GM23338 (cell line): ENCODE results near the gene GABRB3. TPM values are rescaled to one million over a fixed set of nuclear protein-coding genes. Genes with fewer than 3 reads are reported as not detected.

Experiments
- ATAC-seq: fragments of 200-7000 bp; cut with Tn5 transposase; 3 replicates; pipeline ENCODE4 v1.9.1; 2020
- DNase-seq: peaks from one replicate; pipeline ENCODE4 v3.0.0-alpha.2; 2015; ENCODE audit warnings: low spot score
- H2AFZ ChIP-seq: fragments of 200-600 bp; sonication (generic); 2 replicates; pipeline ENCODE4 v1.8.0; 2016; ENCODE audit warnings: antibody characterized with exemption, mild to moderate bottlenecking, moderate library complexity
- H3F3A ChIP-seq: fragments of 200-600 bp; sonication (generic); replicated peaks from 2 replicates; pipeline ENCODE4 v1.8.0; 2017; ENCODE audit warnings: antibody characterized with exemption, mixed run types, low read depth
- H3K27ac ChIP-seq: fragments of 200-600 bp; sonication (generic); 2 replicates; pipeline ENCODE4 v1.6.1; 2016; ENCODE audit warnings: low read depth
- H3K27me3 ChIP-seq: fragments of 200-600 bp; sonication (generic); 2 replicates; pipeline ENCODE4 v1.8.0; 2016; ENCODE audit warnings: mild to moderate bottlenecking, mixed run types, moderate library complexity; ENCODE audit not compliant: insufficient read depth
- H3K36me3 ChIP-seq: fragments of 200-600 bp; sonication (generic); 2 replicates; pipeline ENCODE4 v1.8.0; 2016; ENCODE audit warnings: mild to moderate bottlenecking; ENCODE audit not compliant: insufficient read depth
- H3K4me1 ChIP-seq: fragments of 200-600 bp; sonication (generic); 2 replicates; pipeline ENCODE4 v1.8.0; 2016; ENCODE audit warnings: mild to moderate bottlenecking, moderate library complexity; ENCODE audit not compliant: insufficient read depth
- H3K4me2 ChIP-seq: fragments of 200-600 bp; sonication (generic); 2 replicates; pipeline ENCODE4 v1.7.1; 2017; ENCODE audit warnings: mixed run types
- H3K4me3 ChIP-seq: fragments of 200-600 bp; sonication (generic); 2 replicates; pipeline ENCODE4 v1.6.1; 2016; ENCODE audit warnings: mixed run types
- H3K79me2 ChIP-seq: fragments of 200-600 bp; sonication (generic); replicated peaks from 2 replicates; pipeline ENCODE4 v1.8.0; 2017; ENCODE audit warnings: mild to moderate bottlenecking; ENCODE audit not compliant: insufficient read depth
- H3K9me2 ChIP-seq: fragments of 200-600 bp; sonication (generic); 2 replicates; pipeline ENCODE4 v1.8.0; 2017; ENCODE audit not compliant: insufficient read depth
- H4K20me1 ChIP-seq: fragments of 200-600 bp; sonication (generic); replicated peaks from 2 replicates; pipeline ENCODE4 v1.8.0; 2017; ENCODE audit warnings: mild to moderate bottlenecking; ENCODE audit not compliant: insufficient read depth
- H3K27ac Mint-ChIP-seq: 2 replicates; pipeline ENCODE4 v1.8.0; 2020; ENCODE audit warnings: inconsistent platforms, mild to moderate bottlenecking, moderate library complexity, mixed read lengths
- H3K27me3 Mint-ChIP-seq: 3 replicates; pipeline ENCODE4 v1.8.0; 2022; ENCODE audit warnings: low read depth, mild to moderate bottlenecking, moderate library complexity, mixed read lengths, inconsistent platforms; ENCODE audit not compliant: insufficient read depth, poor library complexity
- H3K36me3 Mint-ChIP-seq: 3 replicates; pipeline ENCODE4 v1.8.0; 2021; ENCODE audit warnings: low read depth, mild to moderate bottlenecking, inconsistent platforms, moderate library complexity, mixed read lengths
- H3K4me1 Mint-ChIP-seq: 3 replicates; pipeline ENCODE4 v1.8.0; 2020; ENCODE audit warnings: mild to moderate bottlenecking, inconsistent platforms, mixed read lengths
- H3K4me3 Mint-ChIP-seq: 3 replicates; pipeline ENCODE4 v1.8.0; 2021; ENCODE audit warnings: moderate library complexity, mild to moderate bottlenecking, inconsistent platforms, mixed read lengths
- H3K9me3 Mint-ChIP-seq: 3 replicates; pipeline ENCODE4 v1.8.0; 2020; ENCODE audit warnings: moderate library complexity, mild to moderate bottlenecking, inconsistent platforms, mixed read lengths
- CREB1 ChIP-seq: fragments of 250-450 bp; sonication (Bioruptor Pico); IDR thresholded peaks from 2 replicates; pipeline ENCODE4 v1.5.0; 2020; ENCODE audit warnings: low read depth, mild to moderate bottlenecking, moderate library complexity
- JUNB ChIP-seq: IDR thresholded peaks from one replicate; pipeline ENCODE4 v1.6.1; 2016; ENCODE audit warnings: antibody characterized with exemption; ENCODE audit not compliant: unreplicated experiment
- POLR2AphosphoS5 ChIP-seq: IDR thresholded peaks from 2 replicates; pipeline ENCODE4 v1.6.1; 2016; ENCODE audit warnings: antibody characterized with exemption, low read depth
- STAT1 ChIP-seq: IDR thresholded peaks from one replicate; pipeline ENCODE4 v1.6.1; 2016; ENCODE audit warnings: antibody characterized with exemption; ENCODE audit not compliant: unreplicated experiment
- ZNF114 ChIP-seq: fragments of 250-450 bp; sonication (Bioruptor Pico); IDR thresholded peaks from 2 replicates; pipeline ENCODE4 v1.5.0; 2020; ENCODE audit warnings: mild to moderate bottlenecking, moderate library complexity
- polyA plus RNA-seq: library from polyadenylated mRNA; unstranded; fragments of >200 nt; fragmentation: Nextera tagmentation; extraction: Ambion mirVana; gene quantifications from 2 replicates; pipeline ENCODE4 v1.2.1, GENCODE V29; 2016
- total RNA-seq: library from RNA; depleted of rRNA; stranded (reverse); fragments of >200 nt; shearing (Covaris generic); gene quantifications from 2 replicates; pipeline ENCODE4 v1.2.3, GENCODE V29; 2014
- TF ChIP-seq, protein P1 (sequence below): fragments of 250-450 bp; sonication (Bioruptor Pico); IDR thresholded peaks from 2 replicates; pipeline ENCODE4 v1.5.0; 2020; ENCODE audit warnings: mild to moderate bottlenecking, moderate library complexity
- TF ChIP-seq, protein P2 (sequence below): IDR thresholded peaks from 2 replicates; pipeline ENCODE4 v1.6.1; 2016; ENCODE audit warnings: antibody characterized with exemption

GABRB3 gene
- total and polyA plus RNA-seq, 2 experiments from 2014 or later: 56.5 to 131 TPM

DNA sequence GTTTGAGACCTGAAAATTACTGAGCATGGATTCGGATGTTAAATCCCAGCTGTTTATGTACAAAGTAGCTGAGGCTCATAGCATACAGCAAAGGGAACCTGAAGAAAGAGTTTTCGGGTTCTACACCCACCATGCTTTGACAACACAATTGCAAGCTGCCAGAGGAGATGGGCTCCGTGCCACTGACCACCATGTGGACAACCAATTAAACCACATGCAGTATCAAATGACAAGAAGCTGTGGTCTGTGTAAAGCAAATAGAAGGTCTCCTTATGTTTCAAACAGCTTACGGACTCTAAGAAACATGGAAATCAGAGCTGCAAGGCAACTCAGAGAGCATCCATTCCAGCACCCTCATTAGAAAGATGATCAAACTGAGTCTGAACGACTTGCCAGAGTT, 12.9 kb downstream of the GABRB3 start:
- Mint-ChIP-seq H3K27ac (no peak overlapping the region), H3K36me3 (peaks cover 47% of the 10 kb centered on the region), H3K4me3 (no peak overlapping the region), H3K27me3 (peaks cover 15% of the 10 kb centered on the region), H3K4me1 (peaks cover 67% of the 10 kb centered on the region), H3K9me3 (no peaks in the 10 kb centered on the region)
- Histone ChIP-seq H3K4me3 (no peak overlapping the region), H2AFZ (no peak overlapping the region), H3K27ac (no peak overlapping the region; the same call in 1 of the 2 replicates), H3K4me2 (peak overlapping the region; percentile 35; the same call in 1 of the 2 replicates), H3F3A (no peaks in the 10 kb centered on the region), H3K4me1 (peaks cover 75% of the 10 kb centered on the region), H4K20me1 (peaks cover 22% of the 10 kb centered on the region; the same call in 1 of the 2 replicates), H3K79me2 (peaks cover 97% of the 10 kb centered on the region), H3K27me3 (no peaks in the 10 kb centered on the region), H3K9me2 (no peaks in the 10 kb centered on the region), H3K36me3 (no peaks in the 10 kb centered on the region)
- TF ChIP-seq ZNF114 (CRISPR knock-in tag) (no peak), STAT1 (no peak), POLR2AphosphoS5 (no peak), JUNB (no peak), CREB1 (CRISPR knock-in tag) (no peak)
- TF ChIP-seq, protein P1, sequence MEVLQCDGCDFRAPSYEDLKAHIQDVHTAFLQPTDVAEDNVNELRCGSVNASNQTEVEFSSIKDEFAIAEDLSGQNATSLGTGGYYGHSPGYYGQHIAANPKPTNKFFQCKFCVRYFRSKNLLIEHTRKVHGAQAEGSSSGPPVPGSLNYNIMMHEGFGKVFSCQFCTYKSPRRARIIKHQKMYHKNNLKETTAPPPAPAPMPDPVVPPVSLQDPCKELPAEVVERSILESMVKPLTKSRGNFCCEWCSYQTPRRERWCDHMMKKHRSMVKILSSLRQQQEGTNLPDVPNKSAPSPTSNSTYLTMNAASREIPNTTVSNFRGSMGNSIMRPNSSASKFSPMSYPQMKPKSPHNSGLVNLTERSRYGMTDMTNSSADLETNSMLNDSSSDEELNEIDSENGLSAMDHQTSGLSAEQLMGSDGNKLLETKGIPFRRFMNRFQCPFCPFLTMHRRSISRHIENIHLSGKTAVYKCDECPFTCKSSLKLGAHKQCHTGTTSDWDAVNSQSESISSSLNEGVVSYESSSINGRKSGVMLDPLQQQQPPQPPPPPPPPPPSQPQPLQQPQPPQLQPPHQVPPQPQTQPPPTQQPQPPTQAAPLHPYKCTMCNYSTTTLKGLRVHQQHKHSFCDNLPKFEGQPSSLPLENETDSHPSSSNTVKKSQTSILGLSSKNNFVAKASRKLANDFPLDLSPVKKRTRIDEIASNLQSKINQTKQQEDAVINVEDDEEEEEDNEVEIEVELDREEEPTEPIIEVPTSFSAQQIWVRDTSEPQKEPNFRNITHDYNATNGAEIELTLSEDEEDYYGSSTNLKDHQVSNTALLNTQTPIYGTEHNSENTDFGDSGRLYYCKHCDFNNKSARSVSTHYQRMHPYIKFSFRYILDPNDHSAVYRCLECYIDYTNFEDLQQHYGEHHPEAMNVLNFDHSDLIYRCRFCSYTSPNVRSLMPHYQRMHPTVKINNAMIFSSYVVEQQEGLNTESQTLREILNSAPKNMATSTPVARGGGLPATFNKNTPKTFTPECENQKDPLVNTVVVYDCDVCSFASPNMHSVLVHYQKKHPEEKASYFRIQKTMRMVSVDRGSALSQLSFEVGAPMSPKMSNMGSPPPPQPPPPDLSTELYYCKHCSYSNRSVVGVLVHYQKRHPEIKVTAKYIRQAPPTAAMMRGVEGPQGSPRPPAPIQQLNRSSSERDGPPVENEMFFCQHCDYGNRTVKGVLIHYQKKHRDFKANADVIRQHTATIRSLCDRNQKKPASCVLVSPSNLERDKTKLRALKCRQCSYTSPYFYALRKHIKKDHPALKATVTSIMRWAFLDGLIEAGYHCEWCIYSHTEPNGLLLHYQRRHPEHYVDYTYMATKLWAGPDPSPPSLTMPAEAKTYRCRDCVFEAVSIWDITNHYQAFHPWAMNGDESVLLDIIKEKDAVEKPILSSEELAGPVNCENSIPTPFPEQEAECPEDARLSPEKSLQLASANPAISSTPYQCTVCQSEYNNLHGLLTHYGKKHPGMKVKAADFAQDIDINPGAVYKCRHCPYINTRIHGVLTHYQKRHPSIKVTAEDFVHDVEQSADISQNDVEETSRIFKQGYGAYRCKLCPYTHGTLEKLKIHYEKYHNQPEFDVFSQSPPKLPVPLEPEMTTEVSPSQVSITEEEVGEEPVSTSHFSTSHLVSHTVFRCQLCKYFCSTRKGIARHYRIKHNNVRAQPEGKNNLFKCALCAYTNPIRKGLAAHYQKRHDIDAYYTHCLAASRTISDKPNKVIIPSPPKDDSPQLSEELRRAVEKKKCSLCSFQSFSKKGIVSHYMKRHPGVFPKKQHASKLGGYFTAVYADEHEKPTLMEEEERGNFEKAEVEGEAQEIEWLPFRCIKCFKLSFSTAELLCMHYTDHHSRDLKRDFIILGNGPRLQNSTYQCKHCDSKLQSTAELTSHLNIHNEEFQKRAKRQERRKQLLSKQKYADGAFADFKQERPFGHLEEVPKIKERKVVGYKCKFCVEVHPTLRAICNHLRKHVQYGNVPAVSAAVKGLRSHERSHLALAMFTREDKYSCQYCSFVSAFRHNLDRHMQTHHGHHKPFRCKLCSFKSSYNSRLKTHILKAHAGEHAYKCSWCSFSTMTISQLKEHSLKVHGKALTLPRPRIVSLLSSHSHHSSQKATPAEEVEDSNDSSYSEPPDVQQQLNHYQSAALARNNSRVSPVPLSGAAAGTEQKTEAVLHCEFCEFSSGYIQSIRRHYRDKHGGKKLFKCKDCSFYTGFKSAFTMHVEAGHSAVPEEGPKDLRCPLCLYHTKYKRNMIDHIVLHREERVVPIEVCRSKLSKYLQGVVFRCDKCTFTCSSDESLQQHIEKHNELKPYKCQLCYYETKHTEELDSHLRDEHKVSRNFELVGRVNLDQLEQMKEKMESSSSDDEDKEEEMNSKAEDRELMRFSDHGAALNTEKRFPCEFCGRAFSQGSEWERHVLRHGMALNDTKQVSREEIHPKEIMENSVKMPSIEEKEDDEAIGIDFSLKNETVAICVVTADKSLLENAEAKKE: no peak
- TF ChIP-seq, protein P2, sequence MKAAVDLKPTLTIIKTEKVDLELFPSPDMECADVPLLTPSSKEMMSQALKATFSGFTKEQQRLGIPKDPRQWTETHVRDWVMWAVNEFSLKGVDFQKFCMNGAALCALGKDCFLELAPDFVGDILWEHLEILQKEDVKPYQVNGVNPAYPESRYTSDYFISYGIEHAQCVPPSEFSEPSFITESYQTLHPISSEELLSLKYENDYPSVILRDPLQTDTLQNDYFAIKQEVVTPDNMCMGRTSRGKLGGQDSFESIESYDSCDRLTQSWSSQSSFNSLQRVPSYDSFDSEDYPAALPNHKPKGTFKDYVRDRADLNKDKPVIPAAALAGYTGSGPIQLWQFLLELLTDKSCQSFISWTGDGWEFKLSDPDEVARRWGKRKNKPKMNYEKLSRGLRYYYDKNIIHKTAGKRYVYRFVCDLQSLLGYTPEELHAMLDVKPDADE: no peak
- DNase-seq (no peak), ATAC-seq (no peak)
